Endothelial cell of umbilical vein (primary cell): ENCODE results near the gene GPR176. TPM values are rescaled to one million over a fixed set of nuclear protein-coding genes. Genes with fewer than 3 reads are reported as not detected.

Experiments
- BruUV-seq: library from RNA; stranded (reverse); fragments of 400-500 nt; replicated peaks from 2 replicates; lab custom pipeline; 2021; lab: Mats Ljungman, UMichigan
- CTCF ChIA-PET: fragments of 300-600, 350-600 bp; sonication (Branson Sonifier 250); formaldehyde crosslinking; loops from one replicate; lab custom pipeline; 2021; ENCODE audit warnings: antibody characterized with exemption, inconsistent platforms; lab: Charles Lee
- POLR2A ChIA-PET: fragments of 300-600, 350-600 bp; sonication (Branson Sonifier 250); formaldehyde crosslinking; loops from one replicate; lab custom pipeline; 2021; ENCODE audit warnings: antibody characterized with exemption, inconsistent platforms; lab: Charles Lee
- DNase-seq: peaks from one replicate; pipeline ENCODE4 v3.0.0-alpha.2; 2011; ENCODE audit warnings: low read depth, low spot score
- FAIRE-seq: peaks from 2 replicates; lab custom pipeline; 2011; peaks lifted over from hg19 to GRCh38; lab: Jason Lieb, UNC
- H2AFZ ChIP-seq: 2 replicates; pipeline ENCODE4 v1.6.0; 2012; ENCODE audit warnings: low read depth, low read length, control low read depth, inconsistent platforms
- H3K27ac ChIP-seq: 2 replicates; pipeline ENCODE4 v1.5.1; 2011; ENCODE audit warnings: low read depth, mild to moderate bottlenecking, control low read depth, low read length, moderate library complexity; ENCODE audit not compliant: insufficient read depth
- H3K27me3 ChIP-seq, 2 experiments: 2 replicates each; pipeline versions ENCODE4 v1.6.0 to v1.6.1; 2011; ENCODE audit warnings: low read length in 2 of 2, mixed read lengths in 1 of 2; ENCODE audit not compliant: control insufficient read depth in 2 of 2, insufficient read depth in 2 of 2
- H3K36me3 ChIP-seq, 2 experiments: 2 replicates in 1 of 2; 3 replicates in 1 of 2; pipeline ENCODE4 v1.5.1; 2011; ENCODE audit warnings: low read length in 2 of 2, mild to moderate bottlenecking in 1 of 2, moderate library complexity in 1 of 2; ENCODE audit not compliant: control insufficient read depth in 2 of 2, insufficient read depth in 2 of 2; ENCODE audit errors: extremely low read depth in 1 of 2
- H3K4me1 ChIP-seq: 3 replicates; pipeline ENCODE4 v1.5.1; 2011; ENCODE audit warnings: mild to moderate bottlenecking, low read length; ENCODE audit not compliant: control insufficient read depth, insufficient read depth; ENCODE audit errors: extremely low read depth
- H3K4me2 ChIP-seq: 2 replicates; pipeline ENCODE4 v1.6.1; 2011; ENCODE audit warnings: low read length, control low read depth, mixed read lengths; ENCODE audit not compliant: insufficient read depth
- H3K4me3 ChIP-seq, 3 experiments: fragments of 200-600 bp in 1 of 3; sonication (generic), shearing (Covaris generic) in 1 of 3; replicated peaks in 1 of 3; 2 replicates each; pipeline ENCODE4 v1.5.1; 2011 to 2016; ENCODE audit warnings: control low read depth in 3 of 3, low read length in 3 of 3, mild to moderate bottlenecking in 2 of 3, inconsistent platforms in 1 of 3, low read depth in 1 of 3, moderate library complexity in 1 of 3; ENCODE audit not compliant: insufficient read depth in 1 of 3
- H3K79me2 ChIP-seq: 2 replicates; pipeline ENCODE4 v1.6.0; 2012; ENCODE audit warnings: low read length, inconsistent platforms; ENCODE audit not compliant: control insufficient read depth, insufficient read depth
- H3K9ac ChIP-seq: replicated peaks from 2 replicates; pipeline ENCODE3; 2011; ENCODE audit warnings: low read length, control low read depth; ENCODE audit not compliant: insufficient read depth; ENCODE audit errors: extremely low read depth
- H3K9me1 ChIP-seq: replicated peaks from 3 replicates; pipeline ENCODE4 v1.6.0; 2011; ENCODE audit warnings: mild to moderate bottlenecking, low read length; ENCODE audit not compliant: control insufficient read depth, insufficient read depth; ENCODE audit errors: extremely low read depth
- H3K9me3 ChIP-seq: replicated peaks from 2 replicates; pipeline ENCODE4 v1.5.1; 2012; ENCODE audit warnings: low read length, inconsistent platforms; ENCODE audit not compliant: control insufficient read depth, insufficient read depth
- H4K20me1 ChIP-seq: replicated peaks from 2 replicates; pipeline ENCODE3; 2011; ENCODE audit warnings: mild to moderate bottlenecking, low read length; ENCODE audit not compliant: control insufficient read depth, insufficient read depth; ENCODE audit errors: extremely low read depth
- CTCF ChIP-seq, 2 donors: IDR thresholded peaks; 1 replicate in 1 of 2; 2 replicates in 1 of 2; pipeline ENCODE4 v1.5.1; 2011; ENCODE audit warnings: low read length in 2 of 2, mild to moderate bottlenecking in 2 of 2, moderate library complexity in 2 of 2, control low read depth in 1 of 2, inconsistent platforms in 1 of 2, low read depth in 1 of 2; ENCODE audit not compliant: insufficient read depth in 1 of 2; ENCODE audit errors: extremely low read depth in 1 of 2
- FOS ChIP-seq: IDR thresholded peaks from 2 replicates; pipeline ENCODE4 v1.6.1; 2011; ENCODE audit warnings: mild to moderate bottlenecking, low read length, moderate library complexity, borderline replicate concordance; ENCODE audit not compliant: insufficient read depth
- GATA2 ChIP-seq: IDR thresholded peaks from 2 replicates; pipeline ENCODE4 v1.7.0; 2011; ENCODE audit warnings: low read depth, mild to moderate bottlenecking, moderate library complexity, mixed read lengths, low read length; ENCODE audit not compliant: insufficient read length, insufficient read depth
- JUN ChIP-seq: IDR thresholded peaks from 2 replicates; pipeline ENCODE4 v1.6.1; 2011; ENCODE audit warnings: borderline replicate concordance, low read depth; ENCODE audit not compliant: insufficient read length, insufficient read depth
- MYC ChIP-seq: IDR thresholded peaks from one replicate; pipeline ENCODE4 v1.6.1; 2011; ENCODE audit warnings: mild to moderate bottlenecking, low read depth, low read length
- POLR2A ChIP-seq: IDR thresholded peaks from 2 replicates; pipeline ENCODE4 v1.6.1; 2012; ENCODE audit warnings: low read depth, mild to moderate bottlenecking, control low read depth, low read length
- POLR2AphosphoS5 ChIP-seq: IDR thresholded peaks from 2 replicates; pipeline ENCODE4 v1.6.1; 2012; ENCODE audit warnings: low read depth, mild to moderate bottlenecking, control low read depth, low read length, moderate library complexity; ENCODE audit not compliant: insufficient read depth
- dilution Hi-C: fragments of 300-500 bp; cut with MboI; formaldehyde crosslinking; loops from one replicate; pipeline ENCODE4 v1.15.0; 2019; ENCODE audit warnings: low sequenced_read_pairs; ENCODE audit not compliant: extremely low pct_ligation_motif_present
- intact Hi-C: fragments of 100-400 bp; cut with micrococcal nuclease; formaldehyde crosslinking; loops from one replicate; pipeline ENCODE4 v1.10.0; 2022
- polyA plus RNA-seq, 4 experiments: library from polyadenylated mRNA; depleted of rRNA in 3 of 4; stranded (reverse) in 3 of 4; unstranded in 1 of 4; fragments of >200 nt; gene quantifications; 2 replicates each; pipeline versions ENCODE4 v1.2.1 to v1.2.3, GENCODE V29; 2011 to 2012; ENCODE audit warnings: missing spikeins in 1 of 4
- total RNA-seq: library from RNA; stranded (reverse); gene quantifications from 2 replicates; pipeline ENCODE4 v1.2.3, GENCODE V29; 2021
- TF ChIP-seq, protein P1 (sequence below): IDR thresholded peaks from 2 replicates; pipeline ENCODE4 v1.6.1; 2011; ENCODE audit not compliant: insufficient read depth, insufficient read length

The GPR176 gene
- total and polyA plus RNA-seq, 2 donors (not counting 3 experiments of a cell fraction or from before 2014, with no cell fraction given): 35.3 to 68.7 TPM

- TF ChIP-seq GATA2 (no peak), MYC (no peak), POLR2AphosphoS5 (no peak), JUN (no peak), FOS (no peak), CTCF (IDR thresholded peaks at IDR 0.05; ENCODE audit: extremely low read depth in 1 of 2, insufficient read depth in 1 of 2, low read depth in 1 of 2, low read length in 2 of 2) (no peak), POLR2A (no peak)
- TF ChIP-seq, protein P1, sequence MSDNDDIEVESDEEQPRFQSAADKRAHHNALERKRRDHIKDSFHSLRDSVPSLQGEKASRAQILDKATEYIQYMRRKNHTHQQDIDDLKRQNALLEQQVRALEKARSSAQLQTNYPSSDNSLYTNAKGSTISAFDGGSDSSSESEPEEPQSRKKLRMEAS: no peak
- BruUV-seq: no TSS peak
- dilution Hi-C loops: no loop called here
- FAIRE-seq (no peak), DNase-seq (no peak)
- ChIA-PET CTCF (interaction anchor here (1.4 to 3.2 kb wide), 3 partner anchors 8 to 85 kb away, joined by 3 to 49 read pairs (median 5); no protein-coding TSS in a partner anchor), POLR2A (no interaction called here)
- Histone ChIP-seq H3K9ac (no peak overlapping the region), H3K9me3 (no peaks in the 10 kb centered on the region), H3K36me3 (no peaks in the 10 kb centered on the region), H2AFZ (no peak overlapping the region), H3K27ac (no peak overlapping the region), H4K20me1 (no peaks in the 10 kb centered on the region), H3K9me1 (no peaks in the 10 kb centered on the region), H3K4me3 (no peak overlapping the region), H3K27me3 (no peaks in the 10 kb centered on the region), H3K4me1 (peaks cover 18% of the 10 kb centered on the region), H3K79me2 (no peaks in the 10 kb centered on the region), H3K4me2 (no peak overlapping the region)
- intact Hi-C loops: no loop called here
Observed at GRCh38 chr15:39789736-39790135, 130.3 kb downstream of the GPR176 start.
